ENCODE results near the gene GALNT2.

DNA sequence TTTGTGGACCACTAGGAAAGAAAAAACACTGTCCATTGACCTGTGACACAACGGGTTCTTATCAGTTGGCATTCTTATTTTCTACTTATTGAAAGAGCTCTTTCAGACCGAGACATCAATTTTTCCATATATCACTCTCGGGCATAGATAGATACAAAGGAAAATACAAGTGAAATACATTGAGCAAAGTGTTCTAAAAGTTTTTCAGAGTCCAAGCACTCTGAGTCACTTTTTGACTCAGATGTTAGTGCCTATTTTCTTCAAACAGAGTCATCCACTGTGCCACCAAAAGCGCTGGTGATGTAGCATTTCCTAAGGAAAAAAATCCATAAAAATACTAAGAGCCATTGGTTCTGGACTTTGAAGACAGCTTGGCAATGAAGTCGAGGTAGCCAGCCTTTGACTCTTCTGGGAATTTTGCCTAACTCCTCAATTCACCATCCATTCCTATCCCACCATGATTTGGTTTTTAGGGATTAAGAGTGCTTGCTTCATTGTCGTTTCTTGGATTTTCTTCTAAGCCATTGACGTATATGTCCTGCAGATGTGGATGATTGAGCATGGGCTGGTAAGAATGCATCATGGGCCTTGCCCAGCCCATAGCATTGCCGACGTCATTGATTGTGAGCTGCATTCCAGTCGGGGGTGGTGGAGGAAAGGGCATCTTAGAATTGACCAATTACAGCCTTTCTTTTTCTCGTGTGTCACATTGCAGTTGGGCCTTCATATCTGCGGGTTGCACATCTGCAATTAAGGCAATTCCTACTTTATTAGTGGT, 10.6 kb downstream of the GALNT2 start:
- TF ChIP-seq, protein P1, sequence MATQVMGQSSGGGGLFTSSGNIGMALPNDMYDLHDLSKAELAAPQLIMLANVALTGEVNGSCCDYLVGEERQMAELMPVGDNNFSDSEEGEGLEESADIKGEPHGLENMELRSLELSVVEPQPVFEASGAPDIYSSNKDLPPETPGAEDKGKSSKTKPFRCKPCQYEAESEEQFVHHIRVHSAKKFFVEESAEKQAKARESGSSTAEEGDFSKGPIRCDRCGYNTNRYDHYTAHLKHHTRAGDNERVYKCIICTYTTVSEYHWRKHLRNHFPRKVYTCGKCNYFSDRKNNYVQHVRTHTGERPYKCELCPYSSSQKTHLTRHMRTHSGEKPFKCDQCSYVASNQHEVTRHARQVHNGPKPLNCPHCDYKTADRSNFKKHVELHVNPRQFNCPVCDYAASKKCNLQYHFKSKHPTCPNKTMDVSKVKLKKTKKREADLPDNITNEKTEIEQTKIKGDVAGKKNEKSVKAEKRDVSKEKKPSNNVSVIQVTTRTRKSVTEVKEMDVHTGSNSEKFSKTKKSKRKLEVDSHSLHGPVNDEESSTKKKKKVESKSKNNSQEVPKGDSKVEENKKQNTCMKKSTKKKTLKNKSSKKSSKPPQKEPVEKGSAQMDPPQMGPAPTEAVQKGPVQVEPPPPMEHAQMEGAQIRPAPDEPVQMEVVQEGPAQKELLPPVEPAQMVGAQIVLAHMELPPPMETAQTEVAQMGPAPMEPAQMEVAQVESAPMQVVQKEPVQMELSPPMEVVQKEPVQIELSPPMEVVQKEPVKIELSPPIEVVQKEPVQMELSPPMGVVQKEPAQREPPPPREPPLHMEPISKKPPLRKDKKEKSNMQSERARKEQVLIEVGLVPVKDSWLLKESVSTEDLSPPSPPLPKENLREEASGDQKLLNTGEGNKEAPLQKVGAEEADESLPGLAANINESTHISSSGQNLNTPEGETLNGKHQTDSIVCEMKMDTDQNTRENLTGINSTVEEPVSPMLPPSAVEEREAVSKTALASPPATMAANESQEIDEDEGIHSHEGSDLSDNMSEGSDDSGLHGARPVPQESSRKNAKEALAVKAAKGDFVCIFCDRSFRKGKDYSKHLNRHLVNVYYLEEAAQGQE (IDR thresholded peaks at IDR 0.05; ENCODE audit: low read depth, low read length): no peak
- no peak for TF ChIP-seq YY1 (IDR thresholded peaks at IDR 0.05; ENCODE audit: low read depth)
- TF ChIP-seq RAD21 (IDR thresholded peaks at IDR 0.05; ENCODE audit: low read length): no peak
- no peak for TF ChIP-seq SMC3 (IDR thresholded peaks at IDR 0.05; ENCODE audit: low read depth, low read length)
- TF ChIP-seq CTCF (IDR thresholded peaks at IDR 0.05): no peak
